ENCODE data around the gene TGFB1. TPM values are rescaled to one million over a fixed set of nuclear protein-coding genes. Genes with fewer than 3 reads are reported as not detected.
"Not testable (repeated sequence)": the region's sequence is repeated elsewhere in the genome, so short reads cannot be mapped to it uniquely, and the experiment has no call there.

Gene TGFB1
- total RNA-seq, 1 donor, result 18.7 TPM

DNA sequence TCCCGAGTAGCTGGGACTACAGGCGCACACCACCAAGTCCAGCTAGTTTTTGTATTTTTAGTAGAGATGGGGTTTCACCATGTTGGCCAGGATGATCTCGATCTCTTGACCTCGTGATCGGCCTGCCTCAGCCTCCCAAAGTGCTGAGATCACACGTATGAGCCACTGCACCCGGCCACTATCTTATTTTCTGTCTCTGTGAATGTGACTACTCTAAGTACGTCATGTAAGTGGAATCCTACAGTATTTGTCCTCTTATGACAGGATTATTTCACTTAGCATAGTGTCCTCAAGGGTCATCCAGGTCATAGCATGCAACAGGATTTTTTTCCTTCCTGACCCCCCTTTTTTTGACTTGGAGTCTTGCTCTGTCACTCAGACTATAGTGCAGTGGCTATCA lies 17.8 kb upstream of the TGFB1 start:
- H3K4me3 ChIP-seq (ENCODE audit: low read depth, low read length), result no peak overlapping the region
- TF ChIP-seq, protein P1, sequence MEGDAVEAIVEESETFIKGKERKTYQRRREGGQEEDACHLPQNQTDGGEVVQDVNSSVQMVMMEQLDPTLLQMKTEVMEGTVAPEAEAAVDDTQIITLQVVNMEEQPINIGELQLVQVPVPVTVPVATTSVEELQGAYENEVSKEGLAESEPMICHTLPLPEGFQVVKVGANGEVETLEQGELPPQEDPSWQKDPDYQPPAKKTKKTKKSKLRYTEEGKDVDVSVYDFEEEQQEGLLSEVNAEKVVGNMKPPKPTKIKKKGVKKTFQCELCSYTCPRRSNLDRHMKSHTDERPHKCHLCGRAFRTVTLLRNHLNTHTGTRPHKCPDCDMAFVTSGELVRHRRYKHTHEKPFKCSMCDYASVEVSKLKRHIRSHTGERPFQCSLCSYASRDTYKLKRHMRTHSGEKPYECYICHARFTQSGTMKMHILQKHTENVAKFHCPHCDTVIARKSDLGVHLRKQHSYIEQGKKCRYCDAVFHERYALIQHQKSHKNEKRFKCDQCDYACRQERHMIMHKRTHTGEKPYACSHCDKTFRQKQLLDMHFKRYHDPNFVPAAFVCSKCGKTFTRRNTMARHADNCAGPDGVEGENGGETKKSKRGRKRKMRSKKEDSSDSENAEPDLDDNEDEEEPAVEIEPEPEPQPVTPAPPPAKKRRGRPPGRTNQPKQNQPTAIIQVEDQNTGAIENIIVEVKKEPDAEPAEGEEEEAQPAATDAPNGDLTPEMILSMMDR (IDR thresholded peaks at IDR 0.05; ENCODE audit: insufficient read depth, low read length), result no peak
- no peak for DNase-seq (ENCODE audit: low read depth)

DNA sequence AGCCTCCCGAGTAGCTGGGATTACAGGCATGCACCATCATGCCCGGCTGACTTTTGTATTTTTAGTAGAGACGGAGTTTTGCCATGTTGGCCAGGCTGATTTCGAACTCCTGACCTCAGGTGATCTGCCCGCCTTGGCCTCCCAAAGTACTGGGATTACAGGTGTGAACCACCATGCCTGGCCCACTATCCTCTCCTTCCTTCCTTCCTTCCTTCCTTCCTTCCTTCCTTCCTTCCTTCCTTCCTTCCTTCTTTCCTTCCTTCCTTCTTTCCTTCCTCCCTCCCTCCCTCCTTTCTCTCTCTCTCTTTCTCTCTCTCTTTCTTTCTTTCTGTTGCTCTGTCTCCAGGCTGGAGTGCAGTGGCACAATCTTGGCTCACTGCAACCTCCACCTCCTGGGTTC lies 17.4 kb upstream of the TGFB1 start:
- not testable (repeated sequence) for H3K4me3 ChIP-seq (ENCODE audit: low read depth, low read length)

DNA sequence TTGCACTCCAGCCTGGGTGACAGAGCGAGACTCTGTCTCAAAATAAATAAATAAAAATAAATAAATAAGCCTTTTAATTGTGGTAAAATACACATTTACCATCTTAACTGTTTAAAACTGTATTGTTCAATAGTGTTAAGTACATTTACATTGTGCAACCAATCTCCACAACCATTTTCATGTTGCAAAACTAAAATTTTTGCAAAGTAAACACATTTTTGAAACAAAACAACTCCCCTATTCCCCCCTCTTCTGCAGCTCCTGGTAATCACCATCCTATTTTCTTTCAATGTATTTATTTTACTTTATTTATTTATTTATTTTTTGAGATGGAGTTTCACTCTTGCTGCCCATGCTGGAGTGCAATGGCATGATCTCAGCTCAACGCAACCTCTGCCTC lies 16.0 kb upstream of the TGFB1 start:
- TF ChIP-seq, protein P1 (IDR thresholded peaks at IDR 0.05; ENCODE audit: insufficient read depth, low read length), result no peak
- no peak for DNase-seq (ENCODE audit: low read depth)
- no peak overlapping the region for H3K4me3 ChIP-seq (ENCODE audit: low read depth, low read length)

More for the DNA sequence above, 17.4 kb upstream of the TGFB1 start:
- DNase-seq (ENCODE audit: low read depth), result not testable (repeated sequence)

DNA sequence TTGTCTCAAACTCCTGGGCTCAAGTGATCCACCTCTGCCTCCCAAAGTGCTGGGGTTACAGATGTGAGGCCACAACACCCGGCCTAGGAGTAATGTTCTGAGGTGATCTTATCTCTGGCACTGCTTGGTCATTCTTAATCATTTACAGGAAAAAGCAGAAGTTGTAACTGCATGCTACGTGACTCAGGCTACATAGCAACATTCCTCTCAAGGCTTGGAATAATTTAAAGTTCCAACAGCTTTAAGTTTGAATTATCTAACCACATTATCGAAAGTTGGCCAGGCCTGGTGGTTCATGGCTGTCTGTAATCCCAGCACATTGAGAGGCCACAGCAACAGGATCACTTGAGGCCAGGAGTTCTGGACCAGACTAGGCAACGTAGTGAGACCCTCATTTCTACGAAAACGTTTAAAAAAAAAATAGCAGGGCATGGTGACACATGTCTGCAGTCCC lies 14.2 kb upstream of the TGFB1 start:
- peak; percentile 96 for DNase-seq (ENCODE audit: low read depth)
- TF ChIP-seq, protein P1 (IDR thresholded peaks at IDR 0.05; ENCODE audit: insufficient read depth, low read length), result no peak
- H3K4me3 ChIP-seq (ENCODE audit: low read depth, low read length), result no peak overlapping the region

DNA sequence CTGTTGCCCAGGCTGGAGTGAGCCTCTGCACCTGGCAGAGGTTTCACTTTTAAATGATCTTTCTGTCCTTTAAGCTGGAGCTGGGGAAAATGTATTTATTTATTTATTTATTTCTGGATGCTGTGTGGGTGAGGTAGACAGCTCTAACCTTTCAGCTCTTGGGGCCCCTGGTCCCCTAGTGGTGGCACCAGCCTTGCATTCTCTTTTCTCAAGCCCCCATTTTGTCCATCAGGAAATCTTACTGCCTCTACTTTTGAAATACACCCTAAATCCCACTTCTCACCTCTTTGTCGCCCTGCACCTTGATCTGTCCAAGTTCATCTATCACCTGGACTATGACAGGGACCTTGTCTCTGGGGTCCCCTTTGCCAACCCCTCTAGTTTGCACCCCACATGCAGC lies 12.4 kb upstream of the TGFB1 start:
- no peak for DNase-seq (ENCODE audit: low read depth)
- TF ChIP-seq, protein P1 (IDR thresholded peaks at IDR 0.05; ENCODE audit: insufficient read depth, low read length), result peak; percentile 29
- no peak overlapping the region for H3K4me3 ChIP-seq (ENCODE audit: low read depth, low read length)

DNA sequence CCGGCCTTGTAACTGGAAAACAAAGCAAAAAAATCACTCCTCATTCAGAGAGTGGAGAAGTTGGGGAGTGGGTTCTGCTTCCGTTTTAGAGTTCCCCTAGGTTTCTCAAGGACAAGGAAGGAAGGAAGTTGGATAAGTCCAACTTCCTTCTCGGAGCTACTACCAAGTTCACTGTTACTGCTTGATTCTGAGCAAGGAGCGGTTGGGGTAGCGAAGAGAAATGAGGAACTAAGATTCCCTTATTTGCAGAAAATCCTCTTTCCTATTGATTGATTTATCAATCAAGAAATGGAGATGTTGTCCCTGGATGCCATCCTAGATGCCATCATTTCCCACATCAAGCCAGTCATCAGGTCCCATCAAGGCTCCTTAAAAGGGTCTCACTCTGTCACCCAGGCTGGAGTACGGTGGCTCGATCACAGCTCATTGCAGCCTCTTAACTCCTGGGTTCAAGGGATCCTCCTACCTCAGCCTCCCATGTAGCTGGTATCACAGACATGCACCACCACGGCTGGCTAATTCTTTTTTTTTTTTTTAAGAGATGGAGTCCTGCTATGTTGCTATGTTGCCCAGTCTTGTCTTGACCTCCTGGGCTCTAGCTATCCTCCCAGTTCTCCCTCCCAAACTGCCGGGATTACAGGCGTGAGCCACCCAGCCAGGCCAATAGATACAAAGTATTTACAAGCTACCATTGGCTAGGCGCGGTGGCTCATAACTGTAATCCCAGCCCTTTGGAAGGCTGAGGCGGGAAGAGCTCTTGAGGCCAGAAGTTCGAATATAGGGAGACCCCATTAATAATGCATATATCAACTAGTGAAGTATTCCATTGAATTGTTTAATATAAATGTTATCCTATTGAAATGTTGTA lies 11.0 kb upstream of the TGFB1 start:
- H3K4me3 ChIP-seq (ENCODE audit: low read depth, low read length), result peak overlapping the region; percentile 94
- TF ChIP-seq, protein P1 (IDR thresholded peaks at IDR 0.05; ENCODE audit: insufficient read depth, low read length), result no peak
- no peak for DNase-seq (ENCODE audit: low read depth)

DNA sequence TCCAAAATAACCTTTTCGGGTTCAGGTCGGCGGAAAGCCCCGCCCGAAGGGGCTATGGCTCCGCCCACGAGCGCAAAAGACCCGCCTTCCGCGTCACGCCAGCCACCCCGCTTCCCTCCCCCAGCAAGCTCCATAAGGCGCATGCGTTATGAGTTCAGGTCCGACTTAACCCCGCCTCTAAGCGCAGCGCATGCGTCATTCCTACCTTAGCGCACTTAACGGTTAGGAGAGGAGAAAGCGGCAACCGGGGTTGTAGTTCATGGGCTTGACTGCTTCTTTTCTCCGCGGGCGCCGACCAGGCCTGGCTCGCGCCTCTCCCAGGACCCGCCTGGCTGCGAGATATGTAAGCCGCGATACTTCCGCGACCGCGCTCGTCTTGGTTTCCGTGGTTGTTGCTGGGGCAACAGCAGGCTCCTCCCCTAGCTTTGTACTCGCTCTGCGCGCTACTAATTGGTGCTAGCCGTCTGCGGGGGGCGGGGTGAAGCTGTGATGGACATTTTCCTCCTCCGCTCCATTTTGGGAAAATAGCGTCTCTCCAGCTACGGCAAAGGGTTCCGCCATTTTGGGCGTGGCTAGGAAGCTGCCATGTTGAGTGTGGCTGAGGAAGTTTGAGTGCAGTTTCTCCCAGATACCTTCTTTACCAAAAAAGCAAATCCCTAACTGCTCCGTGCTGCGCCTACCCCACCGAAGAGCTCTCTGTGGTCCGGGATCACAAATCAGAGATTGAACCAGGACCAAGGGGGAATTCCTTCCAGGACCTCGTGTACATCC lies 10.2 kb upstream of the TGFB1 start, which contains the start of gene B9D2:
Gene B9D2, minus strand, starts transcription at position 397 of the 771 bp plus-strand sequence. CDS start 630 bp downstream, outside the sequence.
- DNase-seq (ENCODE audit: low read depth), result peak; percentile 99
- TF ChIP-seq, protein P1 (IDR thresholded peaks at IDR 0.05; ENCODE audit: insufficient read depth, low read length), result no peak

More for the DNA sequence above, 10.2 kb upstream of the TGFB1 start, which contains the start of gene B9D2:
- H3K4me3 ChIP-seq (ENCODE audit: low read depth, low read length), result peak within 1 kb of the TSS; percentile 94

All from fibroblast of the aortic adventitia (primary cell).